ENCODE data around the gene COMT. TPM values are rescaled to one million over a fixed set of nuclear protein-coding genes. Genes with fewer than 3 reads are reported as not detected.

Gene COMT
- total RNA-seq, 4 donors from 2014 or later, result 58.5 to 103 (median 85.3) TPM

DNA sequence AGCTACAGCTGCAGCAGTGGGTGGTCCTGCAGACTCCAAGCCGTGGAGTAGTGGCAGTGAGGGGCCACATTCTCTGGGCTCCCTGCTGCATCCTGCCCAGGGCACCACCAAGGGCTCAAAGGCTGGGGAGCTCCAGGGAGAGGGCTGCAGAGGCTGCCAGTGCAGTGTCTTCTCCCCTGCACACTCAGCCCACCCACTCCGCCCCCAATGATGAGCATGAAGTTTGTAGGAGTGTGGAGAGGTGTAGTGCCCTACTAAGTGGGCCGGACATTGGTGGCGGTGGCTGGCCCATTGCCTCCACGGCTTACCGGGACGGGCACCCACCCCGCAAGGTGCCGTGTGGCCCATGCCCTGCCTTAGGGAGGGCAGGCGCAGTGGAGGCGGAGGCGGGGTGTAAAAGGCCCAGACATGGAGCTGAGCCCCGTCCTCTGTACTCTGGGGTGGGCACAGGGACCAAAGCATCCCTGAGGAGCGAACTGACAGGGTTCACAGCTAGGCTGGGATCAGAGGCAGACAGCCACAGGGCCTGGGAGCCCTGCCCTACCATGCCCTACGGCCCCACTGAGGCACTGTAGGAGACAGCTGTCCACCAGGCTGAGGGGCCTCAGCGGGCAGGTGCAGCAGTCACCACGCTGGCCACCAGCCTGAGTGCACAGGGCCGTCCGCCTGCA is 56.1 kb downstream of the COMT start:
- H3K9me3 ChIP-seq, result no peaks in the 10 kb centered on the region
- no peak overlapping the region for H3K27ac ChIP-seq
- no peaks in the 10 kb centered on the region for H3K27me3 ChIP-seq
- H3K36me3 ChIP-seq, result no peaks in the 10 kb centered on the region
- H3K4me3 ChIP-seq, result no peak overlapping the region
- WGBS, 2 donors (ENCODE audit: low coverage in 1 of 2), result 53 to 85% methylated on average over 3 to 18 of the region's 19 CpGs
- TF ChIP-seq POLR2AphosphoS5 (IDR thresholded peaks at IDR 0.05) (no peak), EP300 (IDR thresholded peaks at IDR 0.05; ENCODE audit: low read depth) (no peak), POLR2A (IDR thresholded peaks at IDR 0.05) (no peak)
- TF ChIP-seq, protein P1, sequence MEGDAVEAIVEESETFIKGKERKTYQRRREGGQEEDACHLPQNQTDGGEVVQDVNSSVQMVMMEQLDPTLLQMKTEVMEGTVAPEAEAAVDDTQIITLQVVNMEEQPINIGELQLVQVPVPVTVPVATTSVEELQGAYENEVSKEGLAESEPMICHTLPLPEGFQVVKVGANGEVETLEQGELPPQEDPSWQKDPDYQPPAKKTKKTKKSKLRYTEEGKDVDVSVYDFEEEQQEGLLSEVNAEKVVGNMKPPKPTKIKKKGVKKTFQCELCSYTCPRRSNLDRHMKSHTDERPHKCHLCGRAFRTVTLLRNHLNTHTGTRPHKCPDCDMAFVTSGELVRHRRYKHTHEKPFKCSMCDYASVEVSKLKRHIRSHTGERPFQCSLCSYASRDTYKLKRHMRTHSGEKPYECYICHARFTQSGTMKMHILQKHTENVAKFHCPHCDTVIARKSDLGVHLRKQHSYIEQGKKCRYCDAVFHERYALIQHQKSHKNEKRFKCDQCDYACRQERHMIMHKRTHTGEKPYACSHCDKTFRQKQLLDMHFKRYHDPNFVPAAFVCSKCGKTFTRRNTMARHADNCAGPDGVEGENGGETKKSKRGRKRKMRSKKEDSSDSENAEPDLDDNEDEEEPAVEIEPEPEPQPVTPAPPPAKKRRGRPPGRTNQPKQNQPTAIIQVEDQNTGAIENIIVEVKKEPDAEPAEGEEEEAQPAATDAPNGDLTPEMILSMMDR (IDR thresholded peaks at IDR 0.05), result no peak
- no peak for DNase-seq
- in situ Hi-C loops (cut with MboI; ENCODE audit: low pct_ligation_motif_present in 1 of 4, low pct_unique_long_range_greater_than_20kb in 1 of 4, low sequenced_read_pairs in 3 of 4) (no loop called here), intact Hi-C loops (cut with DNase I; ENCODE audit: low total_unique reads) (no loop called here)
- no peaks in the 10 kb centered on the region for H3K4me1 ChIP-seq

- no peaks in the 10 kb centered on the region for H3K4me1 ChIP-seq
- H3K9me3 ChIP-seq, result peaks cover 1 to 4% of the 10 kb centered on the region in 2 donors
- WGBS, 2 donors (ENCODE audit: low coverage in 1 of 2), result 69% methylated on average over 9 of the region's 16 CpGs; no CpG with 5 or more reads in 1 of the 2 donors
- no peak overlapping the region for H3K27ac ChIP-seq
- no peak overlapping the region for H3K4me3 ChIP-seq
- in situ Hi-C loops (cut with MboI; ENCODE audit: low pct_ligation_motif_present in 1 of 4, low pct_unique_long_range_greater_than_20kb in 1 of 4, low sequenced_read_pairs in 3 of 4), result no loop called here
- H3K36me3 ChIP-seq, result no peaks in the 10 kb centered on the region
- H3K27me3 ChIP-seq, result no peaks in the 10 kb centered on the region
- no peak for DNase-seq
- TF ChIP-seq POLR2A (IDR thresholded peaks at IDR 0.05), result no peak
- TF ChIP-seq, protein P1 (IDR thresholded peaks at IDR 0.05), result no peak
- no peak for TF ChIP-seq EP300 (IDR thresholded peaks at IDR 0.05; ENCODE audit: low read depth)
- no peak for TF ChIP-seq POLR2AphosphoS5 (IDR thresholded peaks at IDR 0.05)
- intact Hi-C loops (cut with DNase I; ENCODE audit: low total_unique reads), result no loop called here
Measured at GRCh38 chr22:19998232-19998951, 56.8 kb downstream of the COMT start.

GRCh38 chr22:19998991-19999820 is 57.6 kb downstream of the COMT start:
- TF ChIP-seq POLR2A (IDR thresholded peaks at IDR 0.05), result no peak
- TF ChIP-seq, protein P1 (IDR thresholded peaks at IDR 0.05), result no peak
- TF ChIP-seq POLR2AphosphoS5 (IDR thresholded peaks at IDR 0.05), result no peak
- TF ChIP-seq EP300 (IDR thresholded peaks at IDR 0.05; ENCODE audit: low read depth), result no peak
- Histone ChIP-seq H3K27me3 (no peaks in the 10 kb centered on the region), H3K9me3 (peaks cover 9 to 12% of the 10 kb centered on the region in 2 donors), H3K4me3 (no peak overlapping the region), H3K4me1 (no peaks in the 10 kb centered on the region), H3K27ac (no peak overlapping the region), H3K36me3 (no peaks in the 10 kb centered on the region)
- intact Hi-C loops (cut with DNase I; ENCODE audit: low total_unique reads), result no loop called here
- in situ Hi-C loops (cut with MboI; ENCODE audit: low pct_ligation_motif_present in 1 of 4, low pct_unique_long_range_greater_than_20kb in 1 of 4, low sequenced_read_pairs in 3 of 4), result no loop called here
- 76% methylated on average over 4 of the region's 8 CpGs; no CpG with 5 or more reads in 1 of the 2 donors for WGBS, 2 donors (ENCODE audit: low coverage in 1 of 2)
- no peak for DNase-seq

All from transverse colon (tissue), 4 donors.